ENCODE results near the gene SOD2.
"Not testable (repeated sequence)": the region's sequence is repeated elsewhere in the genome, so short reads cannot be mapped to it uniquely, and the experiment has no call there.

The SOD2 gene

DNA sequence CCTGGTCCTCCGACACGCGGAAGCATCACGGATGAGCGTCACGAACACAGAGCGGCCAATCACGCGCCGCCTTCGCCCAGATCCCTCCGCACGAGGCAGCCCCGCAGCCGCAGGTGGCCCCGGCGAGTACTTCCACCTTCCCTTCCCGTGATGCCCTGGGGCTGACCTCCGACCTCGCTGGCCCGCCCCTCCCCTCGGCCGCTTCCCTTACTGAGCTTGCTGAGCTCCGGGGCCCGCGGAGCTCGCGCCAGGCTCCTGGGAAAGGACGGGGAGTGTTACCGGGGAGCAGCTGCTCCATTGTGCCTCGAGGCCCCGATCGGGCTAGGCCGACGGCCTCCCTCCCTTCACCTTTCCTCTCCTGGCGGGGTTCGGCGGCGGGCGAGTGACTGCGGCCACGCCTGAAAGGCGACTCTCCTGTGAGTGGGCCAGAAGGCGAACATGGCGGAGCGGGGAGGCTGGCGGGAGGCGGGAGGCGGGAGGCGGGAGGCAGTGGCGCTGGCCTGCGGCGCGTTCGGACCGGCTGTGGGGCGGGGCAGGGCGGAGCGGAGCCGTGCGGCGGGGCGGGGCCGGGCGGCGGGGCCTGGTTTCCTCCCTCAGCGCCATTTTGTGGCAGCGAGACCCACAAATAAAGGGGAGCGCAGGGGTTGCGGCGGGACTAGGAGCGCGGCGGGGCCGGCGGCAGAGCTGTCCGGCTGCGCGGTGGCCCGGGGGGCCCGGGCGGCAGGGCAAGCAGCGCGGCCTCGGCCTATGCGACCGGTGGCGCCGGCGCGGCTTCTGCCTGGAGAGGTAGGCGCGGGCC is 34.1 kb upstream of the SOD2 start, which contains the start of gene WTAP:
Gene WTAP (plus strand): TSS at position 589 of the 799 bp plus-strand sequence. CDS start 8,760 bp downstream, outside the sequence.
- no peaks in the 10 kb centered on the region for H3K4me1 ChIP-seq (ENCODE audit: control insufficient read depth, insufficient read depth, low read length)
- peak within 1 kb of the TSS; percentile 100 for H3K9ac ChIP-seq (ENCODE audit: low read length)
- H3K9me3 ChIP-seq (ENCODE audit: control insufficient read depth, insufficient read depth, low read depth, low read length): no peaks in the 10 kb centered on the region
- H3K4me3 ChIP-seq (ENCODE audit: low read depth, low read length): peak within 1 kb of the TSS; percentile 93
- no peaks in the 10 kb centered on the region for H3K27me3 ChIP-seq (ENCODE audit: control insufficient read depth, insufficient read depth, low read length)
- H3K36me3 ChIP-seq (ENCODE audit: control insufficient read depth, insufficient read depth, low read length): peaks cover 5% of the 10 kb centered on the region; the same call in 1 of the 2 replicates
- peak within 1 kb of the TSS; percentile 97 for H3K27ac ChIP-seq (ENCODE audit: low read depth, low read length)

DNA sequence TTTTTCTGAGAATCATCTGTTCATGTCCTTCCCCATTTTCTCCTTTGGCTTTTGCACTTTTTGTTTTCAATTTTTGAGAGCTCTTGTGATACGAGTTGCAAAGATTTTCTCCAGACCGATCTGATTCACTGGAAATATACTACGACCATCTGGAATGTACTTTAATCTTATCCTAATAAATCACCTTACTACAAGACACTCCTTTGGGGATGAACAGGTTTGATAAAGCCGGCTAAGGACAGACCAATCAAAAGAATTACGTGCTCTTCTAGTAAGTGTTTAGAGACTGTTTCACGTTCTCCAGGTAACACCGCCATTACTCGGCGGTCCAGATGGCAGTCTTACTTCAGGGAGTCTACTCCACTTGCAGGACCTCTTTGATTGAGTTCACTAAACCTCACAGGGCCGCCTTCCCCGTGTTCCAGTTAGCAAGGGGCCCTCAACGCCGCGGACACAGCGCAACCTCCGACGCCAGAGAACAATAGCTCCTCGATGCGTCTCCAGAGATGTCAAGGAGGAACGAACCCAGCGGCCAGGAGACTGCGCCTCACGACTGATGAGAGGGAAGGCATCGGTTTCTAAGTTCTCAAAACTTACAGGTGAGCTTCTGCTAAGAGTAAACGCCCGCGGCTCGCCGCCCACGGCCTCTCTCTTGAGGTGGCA is 33.3 kb upstream of the SOD2 start:
- no peaks in the 10 kb centered on the region for H3K9me3 ChIP-seq (ENCODE audit: control insufficient read depth, insufficient read depth, low read depth, low read length)
- H3K4me1 ChIP-seq (ENCODE audit: control insufficient read depth, insufficient read depth, low read length): no peaks in the 10 kb centered on the region
- peak overlapping the region; percentile 100 for H3K9ac ChIP-seq (ENCODE audit: low read length)
- H3K27me3 ChIP-seq (ENCODE audit: control insufficient read depth, insufficient read depth, low read length): no peaks in the 10 kb centered on the region
- H3K36me3 ChIP-seq (ENCODE audit: control insufficient read depth, insufficient read depth, low read length): 0 out of 2 replicates have a peak, but pooled peaks cover 3% of the 10 kb centered on the region
- H3K4me3 ChIP-seq (ENCODE audit: low read depth, low read length): peak overlapping the region; percentile 93
- H3K27ac ChIP-seq (ENCODE audit: low read depth, low read length): peak overlapping the region; percentile 97

- H3K4me1 ChIP-seq (ENCODE audit: control insufficient read depth, insufficient read depth, low read length); H3K27me3 ChIP-seq (ENCODE audit: control insufficient read depth, insufficient read depth, low read length); H3K9ac ChIP-seq (ENCODE audit: low read length); H3K27ac ChIP-seq (ENCODE audit: low read depth, low read length); H3K9me3 ChIP-seq (ENCODE audit: control insufficient read depth, insufficient read depth, low read depth, low read length); H3K36me3 ChIP-seq (ENCODE audit: control insufficient read depth, insufficient read depth, low read length): not testable (repeated sequence)
- H3K4me3 ChIP-seq (ENCODE audit: low read depth, low read length): 0 out of 2 replicates have a peak overlapping the region, but pooled peaks have one; percentile 93
Measured at GRCh38 chr6:159725208-159725607, 32.2 kb upstream of the SOD2 start.

DNA sequence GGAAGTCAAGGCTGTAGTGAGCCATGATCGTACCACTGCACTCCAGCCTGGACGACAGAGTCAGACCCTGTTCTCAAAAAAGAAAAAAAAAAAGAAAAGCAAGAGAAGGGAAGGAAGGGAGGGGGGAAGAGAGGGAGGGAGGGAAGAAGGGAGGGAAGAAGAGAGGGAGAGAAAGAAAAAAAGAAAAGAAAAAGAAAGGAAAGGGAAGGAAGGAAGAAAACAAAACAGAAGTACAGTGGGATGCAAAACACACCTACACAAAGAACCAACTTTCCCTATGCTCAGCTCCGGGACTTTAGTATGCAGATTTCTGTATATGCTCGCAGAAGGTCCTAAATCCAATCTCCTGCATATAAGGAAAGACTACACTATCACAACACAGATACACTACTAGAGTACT is 31.7 kb upstream of the SOD2 start:
- no peak overlapping the region for H3K9ac ChIP-seq (ENCODE audit: low read length)

DNA sequence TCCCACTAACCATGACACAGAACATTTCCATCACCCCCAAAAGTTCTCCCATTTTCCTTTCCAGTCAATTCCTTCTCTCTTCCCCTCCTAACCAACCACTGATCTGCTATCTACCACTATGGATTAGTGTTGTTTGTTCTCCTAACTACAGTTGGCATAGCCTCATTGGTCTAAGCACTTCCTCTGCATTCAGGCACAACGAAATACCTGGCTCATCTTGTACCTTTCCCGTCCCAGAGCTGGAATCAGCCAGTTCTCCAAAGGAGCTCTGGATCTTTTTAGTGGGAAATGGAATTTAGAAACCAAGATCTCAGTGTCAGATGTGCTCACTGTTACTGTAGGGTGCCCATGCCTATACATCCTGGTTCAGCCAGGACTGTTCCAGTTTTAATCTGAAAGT is 30.2 kb upstream of the SOD2 start:
- no peaks in the 10 kb centered on the region for H3K36me3 ChIP-seq (ENCODE audit: control insufficient read depth, insufficient read depth, low read length)
- H3K27me3 ChIP-seq (ENCODE audit: control insufficient read depth, insufficient read depth, low read length): no peaks in the 10 kb centered on the region
- no peaks in the 10 kb centered on the region for H3K9me3 ChIP-seq (ENCODE audit: control insufficient read depth, insufficient read depth, low read depth, low read length)
- no peak overlapping the region for H3K9ac ChIP-seq (ENCODE audit: low read length)
- H3K4me3 ChIP-seq (ENCODE audit: low read depth, low read length): no peak overlapping the region
- H3K4me1 ChIP-seq (ENCODE audit: control insufficient read depth, insufficient read depth, low read length): no peaks in the 10 kb centered on the region
- no peak overlapping the region for H3K27ac ChIP-seq (ENCODE audit: low read depth, low read length)

More for the DNA sequence above, 31.7 kb upstream of the SOD2 start:
- Histone ChIP-seq H3K4me1 (ENCODE audit: control insufficient read depth, insufficient read depth, low read length) (no peaks in the 10 kb centered on the region), H3K36me3 (ENCODE audit: control insufficient read depth, insufficient read depth, low read length) (no peaks in the 10 kb centered on the region), H3K27ac (ENCODE audit: low read depth, low read length) (no peak overlapping the region), H3K4me3 (ENCODE audit: low read depth, low read length) (no peak overlapping the region), H3K27me3 (ENCODE audit: control insufficient read depth, insufficient read depth, low read length) (no peaks in the 10 kb centered on the region), H3K9me3 (ENCODE audit: control insufficient read depth, insufficient read depth, low read depth, low read length) (no peaks in the 10 kb centered on the region)

DNA sequence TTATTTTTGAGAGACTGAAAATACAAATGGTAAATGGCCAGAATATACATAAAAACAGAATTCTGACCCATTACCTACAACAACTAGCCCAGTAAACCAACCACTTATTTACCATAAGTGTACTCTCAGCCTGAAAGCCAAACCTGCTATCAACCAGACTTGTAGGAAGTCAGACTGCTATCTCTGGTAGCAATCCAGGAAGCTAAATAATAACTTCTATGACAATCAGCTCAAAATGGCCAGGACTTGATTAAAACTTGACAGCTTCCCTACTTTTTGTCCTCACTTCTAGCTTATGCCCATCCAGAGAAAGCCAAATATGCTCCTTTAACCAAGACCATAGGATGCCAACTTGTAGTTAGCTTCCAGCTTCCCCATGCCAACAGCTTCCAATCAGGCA is 29.6 kb upstream of the SOD2 start:
- Histone ChIP-seq H3K9ac (ENCODE audit: low read length) (no peak overlapping the region), H3K4me3 (ENCODE audit: low read depth, low read length) (no peak overlapping the region), H3K36me3 (ENCODE audit: control insufficient read depth, insufficient read depth, low read length) (no peaks in the 10 kb centered on the region), H3K27ac (ENCODE audit: low read depth, low read length) (no peak overlapping the region), H3K9me3 (ENCODE audit: control insufficient read depth, insufficient read depth, low read depth, low read length) (no peaks in the 10 kb centered on the region), H3K27me3 (ENCODE audit: control insufficient read depth, insufficient read depth, low read length) (no peaks in the 10 kb centered on the region), H3K4me1 (ENCODE audit: control insufficient read depth, insufficient read depth, low read length) (no peaks in the 10 kb centered on the region)

- H3K4me3 ChIP-seq (ENCODE audit: low read depth, low read length); H3K4me1 ChIP-seq (ENCODE audit: control insufficient read depth, insufficient read depth, low read length); H3K9ac ChIP-seq (ENCODE audit: low read length); H3K36me3 ChIP-seq (ENCODE audit: control insufficient read depth, insufficient read depth, low read length); H3K27ac ChIP-seq (ENCODE audit: low read depth, low read length); H3K9me3 ChIP-seq (ENCODE audit: control insufficient read depth, insufficient read depth, low read depth, low read length); H3K27me3 ChIP-seq (ENCODE audit: control insufficient read depth, insufficient read depth, low read length): not testable (repeated sequence)
Measured at GRCh38 chr6:159721981-159722380, 28.9 kb upstream of the SOD2 start.

- H3K36me3 ChIP-seq (ENCODE audit: control insufficient read depth, insufficient read depth, low read length): no peaks in the 10 kb centered on the region
- no peaks in the 10 kb centered on the region for H3K27me3 ChIP-seq (ENCODE audit: control insufficient read depth, insufficient read depth, low read length)
- no peak overlapping the region for H3K9ac ChIP-seq (ENCODE audit: low read length)
- H3K4me1 ChIP-seq (ENCODE audit: control insufficient read depth, insufficient read depth, low read length): no peaks in the 10 kb centered on the region
- no peaks in the 10 kb centered on the region for H3K9me3 ChIP-seq (ENCODE audit: control insufficient read depth, insufficient read depth, low read depth, low read length)
- H3K4me3 ChIP-seq (ENCODE audit: low read depth, low read length): no peak overlapping the region
- H3K27ac ChIP-seq (ENCODE audit: low read depth, low read length): no peak overlapping the region
Measured at GRCh38 chr6:159720708-159721107, 27.7 kb upstream of the SOD2 start.

DNA sequence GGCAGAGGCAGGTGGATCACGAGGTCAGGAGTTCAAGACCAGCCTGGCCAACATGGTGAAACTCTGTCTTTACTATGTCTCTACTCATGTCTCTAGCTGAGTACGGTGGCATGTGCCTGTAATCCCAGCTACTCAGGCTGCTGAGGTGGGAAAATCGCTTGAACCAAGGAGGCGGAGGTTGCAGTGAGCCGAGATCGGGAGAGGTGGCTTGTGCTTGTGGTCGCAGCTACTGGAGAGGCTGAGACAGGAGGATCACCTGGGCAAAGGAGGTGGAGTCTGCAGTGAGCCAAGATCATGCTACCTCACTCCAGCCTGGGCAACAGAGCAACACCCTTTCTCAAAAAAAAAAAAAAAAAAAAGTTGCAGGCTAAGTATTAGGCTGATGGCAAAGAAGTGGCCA is 26.2 kb upstream of the SOD2 start:
- Histone ChIP-seq H3K27me3 (ENCODE audit: control insufficient read depth, insufficient read depth, low read length) (no peaks in the 10 kb centered on the region), H3K27ac (ENCODE audit: low read depth, low read length) (no peak overlapping the region), H3K4me1 (ENCODE audit: control insufficient read depth, insufficient read depth, low read length) (no peaks in the 10 kb centered on the region), H3K9me3 (ENCODE audit: control insufficient read depth, insufficient read depth, low read depth, low read length) (no peaks in the 10 kb centered on the region), H3K36me3 (ENCODE audit: control insufficient read depth, insufficient read depth, low read length) (no peaks in the 10 kb centered on the region), H3K9ac (ENCODE audit: low read length) (no peak overlapping the region), H3K4me3 (ENCODE audit: low read depth, low read length) (no peak overlapping the region)

- H3K9ac ChIP-seq (ENCODE audit: low read length): no peak overlapping the region
- H3K4me3 ChIP-seq (ENCODE audit: low read depth, low read length): no peak overlapping the region
- H3K9me3 ChIP-seq (ENCODE audit: control insufficient read depth, insufficient read depth, low read depth, low read length): no peaks in the 10 kb centered on the region
- H3K36me3 ChIP-seq (ENCODE audit: control insufficient read depth, insufficient read depth, low read length): no peaks in the 10 kb centered on the region
- H3K4me1 ChIP-seq (ENCODE audit: control insufficient read depth, insufficient read depth, low read length): no peaks in the 10 kb centered on the region
- H3K27me3 ChIP-seq (ENCODE audit: control insufficient read depth, insufficient read depth, low read length): no peaks in the 10 kb centered on the region
- no peak overlapping the region for H3K27ac ChIP-seq (ENCODE audit: low read depth, low read length)
Measured at GRCh38 chr6:159718634-159719033, 25.6 kb upstream of the SOD2 start.
